GM12878 (cell line): ENCODE results near the gene C11orf52. TPM values are rescaled to one million over a fixed set of nuclear protein-coding genes. Genes with fewer than 3 reads are reported as not detected.

Experiments
- ATAC-seq: fragments of 200-7000 bp; cut with Tn5 transposase; 3 replicates; pipeline ENCODE4 v1.9.1; 2020; ENCODE audit warnings: mild to moderate bottlenecking, moderate library complexity
- BruUV-seq: library from RNA; stranded (reverse); fragments of 400-500 nt; replicated peaks from 2 replicates; lab custom pipeline; 2021; lab: Mats Ljungman, UMichigan
- CTCF ChIA-PET: fragments of 300-600 bp; sonication (Branson Sonifier 250); formaldehyde crosslinking; extraction: SDS; loops from one replicate; lab custom pipeline; 2021; ENCODE audit warnings: inconsistent platforms; lab: Yijun Ruan, JAX
- POLR2A ChIA-PET: fragments of 350-600 bp; formaldehyde crosslinking; extraction: SDS; loops from one replicate; lab custom pipeline; 2021; ENCODE audit warnings: inconsistent platforms; lab: Charles Lee
- RAD21 ChIA-PET: fragments of 300-600 bp; sonication (Branson Sonifier 250); formaldehyde crosslinking; loops from one replicate; lab custom pipeline; 2023; ENCODE audit warnings: antibody characterized with exemption; ENCODE audit not compliant: unreplicated experiment; lab: Charles Lee
- SMC1A ChIA-PET: fragments of 300-600 bp; sonication (Branson Sonifier 250); formaldehyde crosslinking; loops from one replicate; lab custom pipeline; 2023; ENCODE audit not compliant: unreplicated experiment, uncharacterized antibody; lab: Charles Lee
- DNase-seq: peaks from one replicate; pipeline ENCODE4 v3.0.0-alpha.2; 2011; ENCODE audit warnings: low read depth, low spot score
- FAIRE-seq: peaks from 3 replicates; lab custom pipeline; 2011; peaks lifted over from hg19 to GRCh38; lab: Jason Lieb, UNC
- H2AFZ ChIP-seq: 2 replicates; pipeline ENCODE4 v1.6.0; 2011; ENCODE audit warnings: low read depth, low read length, control low read depth; ENCODE audit not compliant: control insufficient read depth
- H3K27ac ChIP-seq: 2 replicates; pipeline ENCODE4 v1.5.1; 2011; ENCODE audit warnings: control low read depth; ENCODE audit not compliant: control insufficient read depth, insufficient read depth
- H3K27me3 ChIP-seq, 2 experiments: replicated peaks in 1 of 2; 2 replicates each; pipeline versions ENCODE4 v1.6.0 to v1.6.1; 2011; ENCODE audit warnings: low read length in 1 of 2; ENCODE audit not compliant: control insufficient read depth in 2 of 2, insufficient read depth in 2 of 2
- H3K36me3 ChIP-seq, 2 experiments: 2 replicates each; pipeline ENCODE4 v1.5.1; 2011; ENCODE audit warnings: low read length in 1 of 2; ENCODE audit not compliant: control insufficient read depth in 2 of 2, insufficient read depth in 2 of 2
- H3K4me1 ChIP-seq: 2 replicates; pipeline ENCODE4 v1.6.1; 2011; ENCODE audit warnings: mild to moderate bottlenecking, low read length, moderate library complexity, mixed read lengths; ENCODE audit not compliant: control insufficient read depth, insufficient read depth
- H3K4me2 ChIP-seq: 2 replicates; pipeline ENCODE4 v1.6.0; 2011; ENCODE audit warnings: control low read depth; ENCODE audit not compliant: control insufficient read depth, insufficient read depth
- H3K4me3 ChIP-seq: fragments of 200-600 bp; sonication (generic); 2 replicates; pipeline ENCODE4 v1.5.1; 2016
- H3K79me2 ChIP-seq: 2 replicates; pipeline ENCODE4 v1.6.0; 2011; ENCODE audit warnings: low read length; ENCODE audit not compliant: control insufficient read depth, insufficient read depth
- H3K9ac ChIP-seq: 2 replicates; pipeline ENCODE4 v1.8.0; 2011; ENCODE audit warnings: low read length, control low read depth, mixed read lengths; ENCODE audit not compliant: control insufficient read depth, insufficient read depth
- H3K9me3 ChIP-seq: replicated peaks from 3 replicates; pipeline ENCODE4 v1.5.1; 2011; ENCODE audit warnings: mild to moderate bottlenecking, low read length; ENCODE audit not compliant: control insufficient read depth, insufficient read depth
- H4K20me1 ChIP-seq: 2 replicates; pipeline ENCODE4 v1.6.0; 2011; ENCODE audit not compliant: control insufficient read depth, insufficient read depth
- CBX3 ChIP-seq: fragments of 200-600 bp; sonication (generic); IDR thresholded peaks from 2 replicates; pipeline ENCODE4 v1.6.1; 2016; ENCODE audit warnings: low read depth, borderline replicate concordance
- HCFC1 ChIP-seq: fragments of 150-350 bp; IDR thresholded peaks from 2 replicates; pipeline ENCODE4 v1.6.1; 2014; ENCODE audit warnings: low read length
- IRF3 ChIP-seq: fragments of 450-650 bp; IDR thresholded peaks from 2 replicates; pipeline ENCODE4 v1.6.1; 2014; ENCODE audit warnings: mild to moderate bottlenecking
- KAT2A ChIP-seq: conservative IDR thresholded peaks from 2 replicates; pipeline ENCODE4 v1.6.1; 2011; ENCODE audit warnings: low read depth, low read length; ENCODE audit not compliant: control insufficient read depth
- NKRF ChIP-seq: fragments of 450-650 bp; conservative IDR thresholded peaks from 2 replicates; pipeline ENCODE4 v1.6.1; 2017; ENCODE audit warnings: mild to moderate bottlenecking, moderate library complexity
- PAX5 ChIP-seq: IDR thresholded peaks from 2 replicates; pipeline ENCODE4 v1.6.1; 2011; ENCODE audit warnings: low read depth, low read length, borderline replicate concordance
- PBX3 ChIP-seq: IDR thresholded peaks from 2 replicates; pipeline ENCODE4 v1.6.1; 2011; ENCODE audit warnings: mild to moderate bottlenecking, low read depth, low read length, moderate library complexity; ENCODE audit not compliant: insufficient replicate concordance
- POLR2AphosphoS5 ChIP-seq: IDR thresholded peaks from 2 replicates; pipeline ENCODE4 v1.6.1; 2011; ENCODE audit warnings: mild to moderate bottlenecking, low read length, inconsistent platforms
- RB1 ChIP-seq: fragments of 450-650 bp; formaldehyde crosslinking; IDR thresholded peaks from 2 replicates; pipeline ENCODE4 v1.6.1; 2017; ENCODE audit warnings: mild to moderate bottlenecking, borderline replicate concordance
- SPI1 ChIP-seq: IDR thresholded peaks from 2 replicates; pipeline ENCODE4 v1.6.1; 2011; ENCODE audit warnings: low read depth, mild to moderate bottlenecking, low read length, moderate library complexity, borderline replicate concordance; ENCODE audit not compliant: insufficient read depth
- SREBF2 ChIP-seq: IDR thresholded peaks from 2 replicates; pipeline ENCODE4 v1.6.1; 2012; ENCODE audit warnings: mild to moderate bottlenecking, low read length
- SUPT20H ChIP-seq: IDR thresholded peaks from 2 replicates; pipeline ENCODE4 v1.6.1; 2011; ENCODE audit warnings: low read depth, mild to moderate bottlenecking, low read length, moderate library complexity, borderline replicate concordance; ENCODE audit not compliant: control insufficient read depth
- TCF12 ChIP-seq: IDR thresholded peaks from 2 replicates; pipeline ENCODE4 v1.6.1; 2011; ENCODE audit warnings: low read depth, mild to moderate bottlenecking, low read length
- ZNF217 ChIP-seq: fragments of 450-650 bp; IDR thresholded peaks from 2 replicates; pipeline ENCODE4 v1.6.1; 2017; ENCODE audit warnings: antibody characterized with exemption, mild to moderate bottlenecking
- ZNF24 ChIP-seq: fragments of 450-650 bp; IDR thresholded peaks from 2 replicates; pipeline ENCODE4 v1.6.1; 2017; ENCODE audit warnings: antibody characterized with exemption, mild to moderate bottlenecking
- ZZZ3 ChIP-seq: IDR thresholded peaks from 2 replicates; pipeline ENCODE4 v1.6.1; 2011; ENCODE audit warnings: low read depth; ENCODE audit not compliant: control insufficient read depth, insufficient read length
- WGBS: methylation state at CpG from one replicate; pipeline ENCODE4 v1.1.6; 2016; ENCODE audit warnings: low lambda C conversion rate; ENCODE audit not compliant: insufficient replicate concordance, insufficient coverage; ENCODE audit errors: missing lambda C conversion rate; 5-methylcytosine and 5-hydroxymethylcytosine counted together
- in situ Hi-C: fragments of 300-500 bp; cut with MboI; formaldehyde crosslinking; loops from 9 replicates; pipeline ENCODE4 v1.14.3; 2018; ENCODE audit warnings: mixed read lengths
- intact Hi-C: fragments of 100-400 bp; cut with micrococcal nuclease; formaldehyde crosslinking; loops from one replicate; pipeline ENCODE4 v1.14.2; 2022; ENCODE audit not compliant: unreplicated experiment
- polyA plus RNA-seq, 11 experiments: library from polyadenylated mRNA; depleted of rRNA in 4 of 11; unstranded in 6 of 11; stranded (reverse) in 5 of 11; fragments of >200 nt; fragmentation: Nextera tagmentation in 4 of 11; fragmentation: Illumina TruSeq in 1 of 11; extraction: Ambion mirVana in 4 of 11; extraction: Trizol in 1 of 11; gene quantifications; 1 replicate in 1 of 11; 2 replicates in 10 of 11; pipeline versions ENCODE4 v1.2.1 to v1.2.3, GENCODE V29; 2011 to 2016; ENCODE audit warnings: inconsistent platforms in 2 of 11, missing spikeins in 2 of 11, low read depth in 1 of 11
- total RNA-seq, 4 experiments: library from RNA; depleted of rRNA in 3 of 4; stranded (reverse); fragments of >200 nt in 3 of 4; fragmentation: Illumina TruSeq in 1 of 4; extraction: Trizol in 1 of 4; gene quantifications; 2 replicates each; pipeline versions ENCODE4 v1.2.1 to v1.2.3, GENCODE V29; 2013 to 2021
- TF ChIP-seq, protein P1 (sequence below): IDR thresholded peaks from 2 replicates; pipeline ENCODE4 v1.6.1; 2012; ENCODE audit warnings: low read length, inconsistent platforms

The C11orf52 gene
- total and polyA plus RNA-seq, 10 of the 15 experiments (the other 5 are each of a cell fraction or from before 2014, with no cell fraction given), result not detected

DNA sequence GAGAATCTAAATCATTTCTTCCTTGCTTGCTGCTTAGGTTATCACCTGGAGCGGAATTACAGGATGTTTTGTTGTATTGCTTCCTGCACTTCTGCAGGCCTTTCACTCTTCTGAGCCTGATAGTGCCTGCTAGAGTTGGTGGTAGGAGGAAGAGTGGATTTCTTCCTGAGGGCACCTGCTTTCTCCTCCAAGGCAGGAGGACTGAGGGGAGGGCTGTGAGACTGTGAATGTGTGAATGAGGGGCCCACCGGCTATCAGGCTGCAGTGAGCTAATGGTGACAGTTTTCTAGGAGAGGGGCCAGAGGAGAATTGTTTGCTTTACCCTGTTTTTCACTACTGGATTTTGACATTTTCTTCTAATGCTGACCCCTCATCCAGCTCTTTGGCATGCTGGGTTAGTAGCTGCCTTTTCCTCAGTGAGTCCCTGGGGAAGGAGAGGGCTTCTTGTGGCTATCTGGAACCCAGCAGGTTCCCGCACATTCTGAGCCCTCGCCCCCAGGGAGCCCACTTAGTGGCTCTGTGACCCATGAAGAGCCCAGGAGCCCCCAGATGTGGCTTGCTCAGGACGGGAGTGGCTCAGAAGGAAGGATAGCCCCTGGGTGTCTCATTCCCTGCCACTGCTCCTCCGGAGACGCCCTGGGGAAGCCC, 57.5 kb downstream of the C11orf52 start:
- WGBS, result 55% methylated on average over 7 of the region's 7 CpGs
- Histone ChIP-seq H3K4me1 (peaks cover 16% of the 10 kb centered on the region), H4K20me1 (no peaks in the 10 kb centered on the region), H3K4me2 (no peak overlapping the region), H2AFZ (no peak overlapping the region), H3K27me3 (peaks cover 5 to 8% of the 10 kb centered on the region in 2 experiments; a peak in 2 of 4 replicates), H3K27ac (no peak overlapping the region), H3K9me3 (no peaks in the 10 kb centered on the region), H3K4me3 (no peak overlapping the region), H3K9ac (no peak overlapping the region), H3K79me2 (no peaks in the 10 kb centered on the region), H3K36me3 (no peaks in the 10 kb centered on the region)
- no TSS peak for BruUV-seq
- ATAC-seq (no peak), DNase-seq (no peak), FAIRE-seq (no peak)
- intact Hi-C loops, result no loop called here
- ChIA-PET RAD21 (no interaction called here), SMC1A (no interaction called here), CTCF (interaction anchor here (0.6 to 0.7 kb wide), 2 partner anchors 19 to 304 kb away, joined by 3 read pairs; no protein-coding TSS in a partner anchor), POLR2A (no interaction called here)
- in situ Hi-C loops, result no loop called here
- TF ChIP-seq HCFC1, result no peak
- no peak for TF ChIP-seq PAX5
- no peak for TF ChIP-seq KAT2A
- TF ChIP-seq IRF3, result no peak
- no peak for TF ChIP-seq TCF12
- TF ChIP-seq RB1, result no peak
- TF ChIP-seq ZNF24, result no peak
- no peak for TF ChIP-seq SREBF2
- no peak for TF ChIP-seq ZNF217
- no peak for TF ChIP-seq SPI1
- TF ChIP-seq CBX3, result no peak
- TF ChIP-seq NKRF, result no peak
- no peak for TF ChIP-seq PBX3
- no peak for TF ChIP-seq SUPT20H
- TF ChIP-seq, protein P1, sequence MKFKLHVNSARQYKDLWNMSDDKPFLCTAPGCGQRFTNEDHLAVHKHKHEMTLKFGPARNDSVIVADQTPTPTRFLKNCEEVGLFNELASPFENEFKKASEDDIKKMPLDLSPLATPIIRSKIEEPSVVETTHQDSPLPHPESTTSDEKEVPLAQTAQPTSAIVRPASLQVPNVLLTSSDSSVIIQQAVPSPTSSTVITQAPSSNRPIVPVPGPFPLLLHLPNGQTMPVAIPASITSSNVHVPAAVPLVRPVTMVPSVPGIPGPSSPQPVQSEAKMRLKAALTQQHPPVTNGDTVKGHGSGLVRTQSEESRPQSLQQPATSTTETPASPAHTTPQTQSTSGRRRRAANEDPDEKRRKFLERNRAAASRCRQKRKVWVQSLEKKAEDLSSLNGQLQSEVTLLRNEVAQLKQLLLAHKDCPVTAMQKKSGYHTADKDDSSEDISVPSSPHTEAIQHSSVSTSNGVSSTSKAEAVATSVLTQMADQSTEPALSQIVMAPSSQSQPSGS, result no peak
- no peak for TF ChIP-seq POLR2AphosphoS5
- no peak for TF ChIP-seq ZZZ3
